GM23248 (cell line): ENCODE results near the gene HFM1. TPM values are rescaled to one million over a fixed set of nuclear protein-coding genes. Genes with fewer than 3 reads are reported as not detected.
"Not testable (repeated sequence)": the region's sequence is repeated elsewhere in the genome, so short reads cannot be mapped to it uniquely, and the experiment has no call there.

Experiments used
- DNase-seq: peaks from one replicate; pipeline ENCODE4 v3.0.0-alpha.2; 2015
- H2AFZ ChIP-seq: fragments of 200-600 bp; sonication (generic); 2 replicates; pipeline ENCODE4 v1.6.1; 2016; ENCODE audit warnings: antibody characterized with exemption
- H3F3A ChIP-seq: fragments of 200-600 bp; sonication (generic); 2 replicates; pipeline ENCODE4 v1.6.1; 2016; ENCODE audit warnings: mild to moderate bottlenecking, antibody characterized with exemption, mixed run types; ENCODE audit not compliant: insufficient read depth
- H3K27ac ChIP-seq: fragments of 200-600 bp; sonication (generic); 2 replicates; pipeline ENCODE4 v1.5.1; 2016; ENCODE audit warnings: mild to moderate bottlenecking
- H3K27me3 ChIP-seq: fragments of 200-600 bp; sonication (generic); replicated peaks from 2 replicates; pipeline ENCODE4 v1.6.1; 2016; ENCODE audit warnings: mild to moderate bottlenecking; ENCODE audit not compliant: insufficient read depth
- H3K36me3 ChIP-seq: fragments of 200-600 bp; sonication (generic); 2 replicates; pipeline ENCODE4 v1.6.1; 2016; ENCODE audit warnings: low read depth, mild to moderate bottlenecking
- H3K4me1 ChIP-seq: fragments of 200-600 bp; sonication (generic); 2 replicates; pipeline ENCODE4 v1.6.1; 2016; ENCODE audit warnings: mild to moderate bottlenecking; ENCODE audit not compliant: insufficient read depth
- H3K4me2 ChIP-seq: fragments of 200-600 bp; sonication (generic); one replicate; pipeline ENCODE4 v1.6.1; 2016; ENCODE audit warnings: mild to moderate bottlenecking; ENCODE audit not compliant: unreplicated experiment
- H3K4me3 ChIP-seq: fragments of 200-600 bp; sonication (generic); 2 replicates; pipeline ENCODE4 v1.5.1; 2016; ENCODE audit warnings: mild to moderate bottlenecking
- H3K79me2 ChIP-seq: fragments of 200-600 bp; sonication (generic); 2 replicates; pipeline ENCODE4 v1.6.1; 2016; ENCODE audit warnings: mild to moderate bottlenecking; ENCODE audit not compliant: insufficient read depth
- H3K9ac ChIP-seq: fragments of 200-600 bp; sonication (generic); 2 replicates; pipeline ENCODE4 v1.6.1; 2016; ENCODE audit warnings: mild to moderate bottlenecking
- H3K9me2 ChIP-seq: fragments of 200-600 bp; sonication (generic); 2 replicates; pipeline ENCODE4 v1.6.1; 2016; ENCODE audit warnings: mixed run types, mild to moderate bottlenecking, moderate library complexity; ENCODE audit not compliant: insufficient read depth
- H3K9me3 ChIP-seq: fragments of 200-600 bp; sonication (generic); one replicate; pipeline ENCODE4 v1.6.1; 2017; ENCODE audit warnings: low read depth
- H4K20me1 ChIP-seq: fragments of 200-600 bp; sonication (generic); 2 replicates; pipeline ENCODE4 v1.6.0; 2016; ENCODE audit not compliant: insufficient read depth
- EZH2 ChIP-seq: fragments of 200-600 bp; sonication (generic); IDR thresholded peaks from 2 replicates; pipeline ENCODE4 v1.6.1; 2018; ENCODE audit warnings: antibody characterized with exemption, mild to moderate bottlenecking; ENCODE audit not compliant: insufficient read depth, poor library complexity, severe bottlenecking
- EZH2phosphoT487 ChIP-seq: fragments of 200-600 bp; sonication (generic); IDR thresholded peaks from 2 replicates; pipeline ENCODE4 v1.6.1; 2018; ENCODE audit warnings: antibody characterized with exemption, moderate library complexity, mild to moderate bottlenecking, low read depth; ENCODE audit not compliant: insufficient read depth
- WGBS, 2 experiments: methylation state at CpG; one replicate each; pipeline ENCODE4 v1.1.6; 2015 to 2017; ENCODE audit warnings: low lambda C conversion rate in 2 of 2, low coverage in 1 of 2; ENCODE audit errors: missing lambda C conversion rate in 2 of 2; 5-methylcytosine and 5-hydroxymethylcytosine counted together
- in situ Hi-C: fragments of 300-500 bp; cut with MboI; formaldehyde crosslinking; loops from 2 replicates; pipeline ENCODE4 v1.15.0; 2020
- polyA plus RNA-seq: library from polyadenylated mRNA; unstranded; fragments of >200 nt; fragmentation: Nextera tagmentation; extraction: Ambion mirVana; gene quantifications from 2 replicates; pipeline ENCODE4 v1.2.1, GENCODE V29; 2016
- total RNA-seq: library from RNA; depleted of rRNA; stranded (reverse); fragments of >200 nt; shearing (Covaris generic); gene quantifications from 2 replicates; pipeline ENCODE4 v1.2.3, GENCODE V29; 2014; rRNA removed

HFM1 gene
- total RNA-seq (under 0.01 and 0.13 TPM in 2 replicates), polyA plus RNA-seq (not detected in 2 replicates)

GRCh38 chr1:91404151-91405012 is at the start of gene HFM1:
Gene HFM1 (minus strand): TSS chr1:91404837. CDS start chr1:91401082, 3,755 bp downstream.
- in situ Hi-C loops, result no loop called here
- Histone ChIP-seq H3K4me3 (peak within 1 kb of the TSS; percentile 90), H3K9me3 (no peaks in the 10 kb centered on the region), H3K36me3 (no peaks in the 10 kb centered on the region), H2AFZ (peak within 1 kb of the TSS; percentile 89), H3K9ac (peak within 1 kb of the TSS; percentile 72), H3F3A (no peaks in the 10 kb centered on the region), H3K4me1 (no peaks in the 10 kb centered on the region), H3K4me2 (peak within 1 kb of the TSS; percentile 88), H3K9me2 (no peaks in the 10 kb centered on the region), H3K27ac (no peak within 1 kb of the TSS), H4K20me1 (no peaks in the 10 kb centered on the region), H3K79me2 (no peaks in the 10 kb centered on the region), H3K27me3 (0 out of 2 replicates have a peak, but pooled peaks cover 6% of the 10 kb centered on the region)
- WGBS, 2 experiments, result 2% methylated on average over 49 to 50 of the region's 69 CpGs
- no peak for TF ChIP-seq EZH2
- TF ChIP-seq EZH2phosphoT487, result no peak
- DNase-seq, result peak; percentile 85

GRCh38 chr1:91454136-91454535 is 49.5 kb upstream of the HFM1 start:
- Histone ChIP-seq H3K36me3 (no peaks in the 10 kb centered on the region), H3K79me2 (no peaks in the 10 kb centered on the region), H3K27me3 (no peaks in the 10 kb centered on the region), H3F3A (no peaks in the 10 kb centered on the region), H3K4me1 (no peaks in the 10 kb centered on the region), H3K27ac (no peak overlapping the region), H3K4me2 (no peak overlapping the region), H4K20me1 (no peaks in the 10 kb centered on the region), H3K4me3 (no peak overlapping the region), H3K9me3 (no peaks in the 10 kb centered on the region), H3K9me2 (no peaks in the 10 kb centered on the region), H3K9ac (no peak overlapping the region), H2AFZ (no peak overlapping the region)
- TF ChIP-seq EZH2phosphoT487, result no peak
- TF ChIP-seq EZH2, result no peak
- WGBS, 2 experiments, result 19 to 27% methylated on average over 2 of the region's 2 CpGs
- DNase-seq, result no peak
- in situ Hi-C loops, result no loop called here

- Histone ChIP-seq H3K36me3 (no peaks in the 10 kb centered on the region), H3K4me2 (no peak overlapping the region), H3F3A (no peaks in the 10 kb centered on the region), H4K20me1 (no peaks in the 10 kb centered on the region), H3K27ac (no peak overlapping the region), H3K9ac (no peak overlapping the region), H3K79me2 (no peaks in the 10 kb centered on the region), H3K27me3 (no peaks in the 10 kb centered on the region), H3K4me1 (no peaks in the 10 kb centered on the region), H3K4me3 (no peak overlapping the region), H2AFZ (no peak overlapping the region), H3K9me3 (no peaks in the 10 kb centered on the region), H3K9me2 (no peaks in the 10 kb centered on the region)
- no peak for DNase-seq
- in situ Hi-C loops, result no loop called here
- TF ChIP-seq EZH2phosphoT487 (no peak), EZH2 (no peak)
- WGBS, 2 experiments, result 38 to 40% methylated on average over 2 of the region's 2 CpGs
These were observed 45.6 kb upstream of the HFM1 start for GRCh38 chr1:91450260-91450659.

- H3K9me3 ChIP-seq, H3K4me1 ChIP-seq, H3K9me2 ChIP-seq, H3K4me3 ChIP-seq, H2AFZ ChIP-seq, in situ Hi-C loops, H3K79me2 ChIP-seq, H3K36me3 ChIP-seq, H4K20me1 ChIP-seq, H3F3A ChIP-seq, H3K27ac ChIP-seq, DNase-seq, H3K4me2 ChIP-seq, H3K9ac ChIP-seq, H3K27me3 ChIP-seq: not testable (repeated sequence)
- 53 to 55% methylated on average over 2 of the region's 2 CpGs for WGBS, 2 experiments
These were observed 43.1 kb upstream of the HFM1 start for GRCh38 chr1:91447782-91448181.

- H3K4me1 ChIP-seq, H3K36me3 ChIP-seq, H3K9me2 ChIP-seq, H3K79me2 ChIP-seq, H3K9me3 ChIP-seq, H3F3A ChIP-seq, H3K27ac ChIP-seq, DNase-seq, in situ Hi-C loops, H4K20me1 ChIP-seq, H3K9ac ChIP-seq, H3K4me2 ChIP-seq, H2AFZ ChIP-seq, H3K27me3 ChIP-seq, H3K4me3 ChIP-seq: not testable (repeated sequence)
- 70 to 73% methylated on average over 5 of the region's 5 CpGs for WGBS, 2 experiments
These were observed 37.3 kb upstream of the HFM1 start for GRCh38 chr1:91441980-91442379.
